ENCODE data around the gene CLDN11.
A peak's percentile ranks its signal among the peaks of the same experiment; 100 is the strongest.

Gene CLDN11

GRCh38 chr3:170418422-170419398 lies at the start of gene CLDN11:
TSS of gene CLDN11 (plus strand) at chr3:170418868. CDS start at chr3:170419067, 199 bp downstream.
- peak; percentile 89 for DNase-seq (ENCODE audit: low spot score)

GRCh38 chr3:170368921-170369320 lies 49.7 kb upstream of the CLDN11 start:
- no peak for DNase-seq (ENCODE audit: low spot score)

- no peak for DNase-seq (ENCODE audit: low spot score)
Observed at GRCh38 chr3:170372190-170372879, 46.3 kb upstream of the CLDN11 start.

DNA sequence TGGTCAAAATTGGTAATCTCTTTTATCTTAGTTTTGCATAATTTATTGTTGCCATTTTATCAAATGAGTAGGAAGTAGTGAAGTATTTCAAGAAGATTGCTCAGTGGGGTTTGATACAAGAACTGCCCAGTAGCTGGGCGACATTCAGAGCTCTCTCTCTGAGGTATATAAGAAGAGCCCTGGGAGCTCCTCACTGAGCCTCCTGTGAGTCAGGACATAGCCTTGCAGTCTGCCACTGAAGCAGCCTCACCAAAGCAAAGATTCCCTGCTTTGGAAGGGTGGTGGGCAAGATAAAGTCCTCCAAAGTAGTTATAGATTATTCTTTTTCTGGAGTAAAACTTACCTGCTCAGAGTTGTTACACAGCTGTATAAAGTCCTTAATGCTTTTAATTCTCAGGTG lies 35.1 kb upstream of the CLDN11 start:
- no peak for DNase-seq (ENCODE audit: low spot score)

DNA sequence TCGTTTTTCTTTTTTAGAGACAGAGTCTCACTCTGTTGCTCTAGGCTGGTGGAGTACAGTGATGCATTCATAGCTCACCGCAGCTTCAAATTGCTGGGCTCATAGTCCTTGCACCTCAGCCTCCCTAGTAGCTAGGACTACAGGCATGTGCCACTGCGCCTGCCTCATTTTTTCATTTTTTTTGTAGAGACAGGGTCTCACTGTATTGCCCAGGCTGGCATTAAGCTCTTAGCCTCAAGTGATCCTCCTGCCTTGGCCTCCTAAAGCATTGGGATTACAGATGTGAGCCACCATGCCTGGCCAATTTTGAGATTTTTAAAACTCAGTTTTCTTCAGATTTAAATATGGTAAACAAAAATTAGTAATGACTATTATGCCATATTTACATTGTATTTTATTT lies 32.2 kb upstream of the CLDN11 start:
- DNase-seq (ENCODE audit: low spot score), result no peak

GRCh38 chr3:170387950-170388349 lies 30.7 kb upstream of the CLDN11 start:
- DNase-seq (ENCODE audit: low spot score), result no peak

GRCh38 chr3:170391108-170391507 lies 27.6 kb upstream of the CLDN11 start:
- no peak for DNase-seq (ENCODE audit: low spot score)

DNA sequence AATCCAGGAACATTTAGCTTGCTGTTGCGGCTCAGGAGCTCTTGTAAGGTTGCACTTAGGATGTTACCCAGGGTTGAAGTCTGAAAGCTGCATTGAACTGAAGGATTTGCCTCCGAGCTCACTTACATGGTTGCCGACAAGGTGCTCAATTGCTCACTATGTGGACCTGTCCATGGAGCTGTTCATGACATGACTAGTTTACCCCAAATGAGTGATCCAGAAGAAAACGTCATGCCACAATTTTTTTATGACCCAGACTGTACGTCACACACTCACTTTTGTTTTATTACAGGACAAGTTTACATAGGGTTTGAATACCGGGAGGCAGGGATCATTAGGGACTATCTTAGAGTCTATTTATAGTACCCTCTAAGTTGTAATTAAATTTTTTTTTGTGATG lies 21.0 kb upstream of the CLDN11 start:
- no peak for DNase-seq (ENCODE audit: low spot score)

GRCh38 chr3:170405101-170405500 lies 13.6 kb upstream of the CLDN11 start:
- DNase-seq (ENCODE audit: low spot score), result no peak

- DNase-seq (ENCODE audit: low spot score), result no peak
Observed at GRCh38 chr3:170410428-170411029, 8.1 kb upstream of the CLDN11 start.

- no peak for DNase-seq (ENCODE audit: low spot score)
Observed at GRCh38 chr3:170413291-170413690, 5.4 kb upstream of the CLDN11 start.

DNA sequence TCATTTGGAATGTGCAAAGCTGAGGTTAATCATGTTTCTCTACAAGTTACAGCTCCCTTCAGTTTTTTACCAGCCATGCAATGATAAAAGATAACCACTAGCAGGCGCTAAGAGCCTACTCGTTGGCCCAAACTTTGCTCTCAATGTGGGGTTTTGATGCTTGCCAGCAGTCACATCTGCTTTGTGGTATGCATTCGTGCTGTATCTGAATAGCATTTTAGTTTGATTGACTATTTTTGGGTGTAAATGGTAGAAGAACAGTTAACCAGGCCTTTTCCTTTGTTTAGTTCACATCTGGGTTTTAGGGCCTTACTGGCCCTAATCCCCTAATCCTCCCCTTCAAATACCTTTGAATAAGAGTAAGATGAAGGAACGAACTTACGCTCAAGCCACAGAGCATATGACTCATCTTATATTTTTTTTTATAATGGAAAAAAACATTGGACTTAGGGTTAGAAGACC lies 4.4 kb upstream of the CLDN11 start:
- peak; percentile 78 for DNase-seq (ENCODE audit: low spot score)

DNA sequence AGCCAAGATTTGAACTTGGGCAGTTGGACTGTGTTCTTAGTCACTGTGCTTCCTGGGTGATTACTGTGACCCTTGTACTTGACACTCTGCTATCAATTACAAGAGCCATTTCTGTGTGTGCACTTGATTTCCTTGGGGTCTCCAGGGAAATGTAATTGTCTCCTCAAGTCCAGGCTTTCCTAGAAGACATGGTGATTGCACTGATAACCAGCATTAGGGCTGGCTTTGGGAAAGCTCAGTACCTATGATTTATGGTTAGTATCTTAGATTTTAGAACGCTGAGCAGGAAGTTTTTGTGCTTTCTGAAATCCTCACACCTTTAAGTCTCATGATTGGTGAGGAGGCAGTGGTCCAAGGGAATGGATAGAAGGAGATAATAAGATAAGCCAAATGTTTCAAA lies 1.6 kb upstream of the CLDN11 start:
- no peak for DNase-seq (ENCODE audit: low spot score)

DNA sequence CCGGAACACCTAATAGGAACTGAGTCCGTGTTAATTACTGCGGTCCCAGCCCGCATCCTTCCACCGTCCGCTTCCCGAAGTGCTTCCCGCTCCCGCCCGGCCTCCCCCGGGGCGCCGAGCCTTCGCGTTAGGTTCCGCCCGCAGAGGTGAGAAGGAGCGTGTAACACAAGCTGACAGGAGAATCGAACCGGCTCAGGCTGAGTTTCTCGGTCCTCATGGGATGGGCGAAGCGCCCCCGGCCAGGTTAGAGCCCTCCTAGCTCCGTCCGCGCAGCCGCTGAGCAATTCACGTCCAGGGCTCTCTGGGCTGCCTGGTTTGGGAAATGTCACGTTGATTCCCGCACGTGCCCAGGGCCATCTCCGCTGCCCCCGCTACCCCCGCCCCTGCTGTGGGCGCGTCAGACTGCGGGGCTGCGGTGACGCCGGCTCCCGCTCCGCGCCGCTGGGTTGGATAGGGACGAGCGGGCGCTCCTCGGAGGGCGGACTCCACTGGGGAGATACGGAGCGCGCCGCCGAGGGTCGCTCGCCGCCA lies 954 bp downstream of the CLDN11 start:
- no peak for DNase-seq (ENCODE audit: low spot score)

GRCh38 chr3:170420307-170420821 lies 1.7 kb downstream of the CLDN11 start:
- DNase-seq (ENCODE audit: low spot score), result no peak

DNA sequence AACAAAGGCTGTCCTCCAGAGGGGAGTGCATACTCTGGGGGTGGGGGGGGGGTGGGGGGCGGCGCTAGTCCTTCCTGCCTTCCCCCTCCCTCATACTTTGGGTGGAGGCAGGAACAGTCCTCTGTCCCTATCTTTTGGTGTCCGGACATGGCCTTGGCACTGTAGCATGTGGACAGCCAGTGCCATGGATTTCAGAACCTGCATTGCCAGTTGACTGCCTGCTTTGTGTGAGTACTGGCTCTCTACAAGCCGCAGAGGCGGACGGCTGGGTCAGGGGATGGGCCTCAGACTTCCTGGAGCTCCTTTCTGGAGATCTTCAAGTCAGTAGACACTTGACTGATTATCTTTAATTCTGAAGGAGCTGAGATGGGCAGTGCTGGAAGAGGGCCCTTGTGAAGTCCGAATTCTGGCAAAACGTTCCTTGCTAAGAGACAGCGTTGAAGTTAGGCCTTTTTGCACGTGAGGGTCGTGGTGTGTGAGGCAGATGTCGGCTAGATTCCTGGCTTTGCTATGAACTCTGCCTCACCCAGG lies 2.5 kb downstream of the CLDN11 start:
- DNase-seq (ENCODE audit: low spot score), result peak; percentile 77

GRCh38 chr3:170421758-170422157 lies 3.1 kb downstream of the CLDN11 start:
- no peak for DNase-seq (ENCODE audit: low spot score)

GRCh38 chr3:170423001-170423615 lies 4.4 kb downstream of the CLDN11 start:
- DNase-seq (ENCODE audit: low spot score), result no peak

GRCh38 chr3:170424879-170425278 lies 6.2 kb downstream of the CLDN11 start:
- DNase-seq (ENCODE audit: low spot score), result no peak

DNA sequence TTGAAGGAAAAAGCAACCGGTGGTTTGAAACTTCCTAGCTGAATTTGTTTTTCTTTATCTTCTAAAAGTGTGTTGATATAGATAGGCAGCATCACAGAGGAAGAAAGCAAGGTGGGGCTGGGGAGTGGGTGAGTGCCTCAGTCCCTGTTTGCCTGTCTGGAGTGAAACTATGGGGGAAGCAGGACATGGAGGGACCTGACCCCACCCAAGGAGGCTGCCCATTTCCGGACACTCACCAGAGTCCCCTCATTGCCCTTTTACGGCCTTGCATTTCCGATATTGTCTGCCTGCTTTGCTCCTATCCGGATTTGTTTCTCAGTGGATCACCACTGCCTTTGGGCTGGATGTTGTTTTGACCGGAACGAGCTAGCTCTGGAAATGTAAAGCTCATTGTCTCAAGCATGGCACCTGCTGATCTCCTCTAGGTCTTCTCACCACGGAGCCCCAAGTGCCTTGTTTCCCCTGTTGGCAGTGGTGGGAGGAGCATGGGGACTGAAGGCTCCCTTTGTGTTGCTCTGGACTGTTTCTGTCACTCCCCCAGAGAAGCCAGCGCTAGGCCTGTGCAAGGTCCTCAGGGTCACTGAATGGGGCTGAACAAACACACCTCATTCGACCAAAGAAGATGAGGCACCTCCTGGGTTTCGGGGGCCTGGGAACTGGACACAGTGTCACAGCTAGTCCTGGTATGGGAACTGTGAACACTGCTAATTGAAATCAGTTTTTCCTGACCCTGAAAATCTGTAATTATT lies 7.0 kb downstream of the CLDN11 start:
- peak; percentile 91 for DNase-seq (ENCODE audit: low spot score)

Data from putamen (tissue), 1 donor.